ENCODE results near the gene ZNF385C. TPM values are rescaled to one million over a fixed set of nuclear protein-coding genes. Genes with fewer than 3 reads are reported as not detected.

ZNF385C gene
- total RNA-seq, 2 experiments from 2014 or later: 0.67 to 0.85 TPM

- H3K4me1 ChIP-seq (ENCODE audit: insufficient read depth, low read length, poor library complexity, severe bottlenecking): no peaks in the 10 kb centered on the region
- no peak overlapping the region for H3K27ac ChIP-seq (ENCODE audit: low read depth, low read length, poor library complexity, severe bottlenecking)
- H3K4me3 ChIP-seq (ENCODE audit: low read depth, low read length, poor library complexity, severe bottlenecking): no peak overlapping the region
- peaks cover 7% of the 10 kb centered on the region; the same call in 1 of the 2 replicates for H4K20me1 ChIP-seq (ENCODE audit: insufficient read depth, low read length)
- H3K9me3 ChIP-seq (ENCODE audit: low read length): no peaks in the 10 kb centered on the region
- DNase-seq (ENCODE audit: low spot score): no peak
- POLR2A ChIA-PET: interaction anchor here (0.5 to 1.3 kb wide), 3 partner anchors 12 to 1705 kb away, joined by 3 read pairs; partner anchors contain the start of gene DNAJC7
- intact Hi-C loops (cut with micrococcal nuclease; ENCODE audit: unreplicated experiment): no loop called here
- H3K79me2 ChIP-seq (ENCODE audit: insufficient read depth, low read depth, low read length): peaks cover 98% of the 10 kb centered on the region
- no peak overlapping the region for H3K4me2 ChIP-seq (ENCODE audit: low read length)
- H3K36me3 ChIP-seq (ENCODE audit: insufficient read depth, low read length): peaks cover 69% of the 10 kb centered on the region
- CTCF ChIA-PET (ENCODE audit: unreplicated experiment): interaction anchor here (1.0 kb wide), 1 partner anchor 11 kb away, joined by 3 read pairs; the partner anchor contains the start of gene DNAJC7
- TF ChIP-seq CTCF (conservative IDR thresholded peaks at IDR 0.05; ENCODE audit: low read length): no peak
- TF ChIP-seq EZH2phosphoT487 (IDR thresholded peaks at IDR 0.05; ENCODE audit: borderline replicate concordance, low read depth, low read length): no peak
- BruUV-seq (replicated peaks): TSS peak; percentile 28
- no peak overlapping the region for H2AFZ ChIP-seq (ENCODE audit: low read length)
- no peaks in the 10 kb centered on the region for H3K9me2 ChIP-seq (ENCODE audit: insufficient read depth, low read length)
Measured at GRCh38 chr17:42005166-42005565, 93.1 kb downstream of the ZNF385C start.

GRCh38 chr17:42002792-42003301, 95.4 kb downstream of the ZNF385C start:
- no TSS peak for BruUV-seq (replicated peaks)
- Histone ChIP-seq H3K9me3 (ENCODE audit: low read length) (no peaks in the 10 kb centered on the region), H3K79me2 (ENCODE audit: insufficient read depth, low read depth, low read length) (peaks cover 75% of the 10 kb centered on the region), H3K27ac (ENCODE audit: low read depth, low read length, poor library complexity, severe bottlenecking) (no peak overlapping the region), H3K36me3 (ENCODE audit: insufficient read depth, low read length) (peaks cover 76% of the 10 kb centered on the region), H4K20me1 (ENCODE audit: insufficient read depth, low read length) (no peaks in the 10 kb centered on the region; the same call in 1 of the 2 replicates), H2AFZ (ENCODE audit: low read length) (no peak overlapping the region), H3K4me2 (ENCODE audit: low read length) (no peak overlapping the region), H3K9me2 (ENCODE audit: insufficient read depth, low read length) (no peaks in the 10 kb centered on the region), H3K4me3 (ENCODE audit: low read depth, low read length, poor library complexity, severe bottlenecking) (no peak overlapping the region), H3K4me1 (ENCODE audit: insufficient read depth, low read length, poor library complexity, severe bottlenecking) (peaks cover 10% of the 10 kb centered on the region)
- CTCF ChIA-PET (ENCODE audit: unreplicated experiment): no interaction called here
- DNase-seq (ENCODE audit: low spot score): no peak
- TF ChIP-seq CTCF (conservative IDR thresholded peaks at IDR 0.05; ENCODE audit: low read length) (no peak), EZH2phosphoT487 (IDR thresholded peaks at IDR 0.05; ENCODE audit: borderline replicate concordance, low read depth, low read length) (no peak)
- intact Hi-C loops (cut with micrococcal nuclease; ENCODE audit: unreplicated experiment): no loop called here
- POLR2A ChIA-PET: interaction anchor here (0.7 to 1.2 kb wide), 3 partner anchors 15 to 63 kb away, joined by 3 to 7 read pairs (median 3); partner anchors contain the start of gene DNAJC7

- peaks cover 79% of the 10 kb centered on the region for H3K36me3 ChIP-seq (ENCODE audit: insufficient read depth, low read length)
- CTCF ChIA-PET (ENCODE audit: unreplicated experiment): no interaction called here
Measured at GRCh38 chr17:42002175-42002791, 96.0 kb downstream of the ZNF385C start.

More at GRCh38 chr17:42002175-42002791, 96.0 kb downstream of the ZNF385C start:
- Histone ChIP-seq H3K4me3 (ENCODE audit: low read depth, low read length, poor library complexity, severe bottlenecking) (no peak overlapping the region), H3K4me2 (ENCODE audit: low read length) (no peak overlapping the region), H3K4me1 (ENCODE audit: insufficient read depth, low read length, poor library complexity, severe bottlenecking) (peaks cover 16% of the 10 kb centered on the region), H3K27ac (ENCODE audit: low read depth, low read length, poor library complexity, severe bottlenecking) (no peak overlapping the region), H3K9me2 (ENCODE audit: insufficient read depth, low read length) (no peaks in the 10 kb centered on the region), H2AFZ (ENCODE audit: low read length) (no peak overlapping the region), H3K79me2 (ENCODE audit: insufficient read depth, low read depth, low read length) (peaks cover 69% of the 10 kb centered on the region), H3K9me3 (ENCODE audit: low read length) (no peaks in the 10 kb centered on the region), H4K20me1 (ENCODE audit: insufficient read depth, low read length) (no peaks in the 10 kb centered on the region; the same call in 1 of the 2 replicates)
- intact Hi-C loops (cut with micrococcal nuclease; ENCODE audit: unreplicated experiment): no loop called here
- no peak for TF ChIP-seq EZH2phosphoT487 (IDR thresholded peaks at IDR 0.05; ENCODE audit: borderline replicate concordance, low read depth, low read length)
- TF ChIP-seq CTCF (conservative IDR thresholded peaks at IDR 0.05; ENCODE audit: low read length): no peak
- POLR2A ChIA-PET: interaction anchor here (1.2 kb wide), 1 partner anchor 16 kb away, joined by 7 read pairs; the partner anchor contains the start of gene DNAJC7
- DNase-seq (ENCODE audit: low spot score): no peak
- TSS peak; percentile 20 for BruUV-seq (replicated peaks)

All from OCI-LY7 (cell line).